Urinary bladder (tissue), 4 donors: Measurements from ENCODE around the gene RGS21. TPM values are rescaled to one million over a fixed set of nuclear protein-coding genes. Genes with fewer than 3 reads are reported as not detected.

Experiments
- DNase-seq: peaks from one replicate; pipeline ENCODE4 v3.0.0-alpha.2; 2015; ENCODE audit errors: extremely low spot score
- H3K27ac ChIP-seq: one replicate; pipeline ENCODE4 v1.5.1; 2013; ENCODE audit warnings: low read depth, mild to moderate bottlenecking, moderate library complexity
- H3K36me3 ChIP-seq: one replicate; pipeline ENCODE4 v1.6.1; 2013; ENCODE audit warnings: mild to moderate bottlenecking, moderate library complexity; ENCODE audit not compliant: insufficient read depth
- H3K4me1 ChIP-seq: one replicate; pipeline ENCODE4 v1.6.1; 2013; ENCODE audit warnings: mild to moderate bottlenecking, moderate library complexity; ENCODE audit not compliant: insufficient read depth
- H3K4me3 ChIP-seq: one replicate; pipeline ENCODE4 v1.5.1; 2013; ENCODE audit warnings: low read depth, low read length
- WGBS: extraction: QIAGEN DNeasy Blood & Tissue Kit; methylation state at CpG from one replicate; pipeline ENCODE4 v1.1.7; 2013; 5-methylcytosine and 5-hydroxymethylcytosine counted together
- polyA plus RNA-seq: library from polyadenylated mRNA; stranded (reverse); fragments of 200-250 nt; gene quantifications from one replicate; pipeline ENCODE4 v1.2.3, GENCODE V29; 2013
- total RNA-seq: library from RNA; depleted of rRNA; stranded (reverse); fragments of >200 nt; gene quantifications from one replicate; pipeline ENCODE4 v1.2.3, GENCODE V29; 2014
- donor health status: healthy with polysubstance abuse.
- donor health status: healthy.

The RGS21 gene
- total and polyA plus RNA-seq, 2 donors, result not detected

DNA sequence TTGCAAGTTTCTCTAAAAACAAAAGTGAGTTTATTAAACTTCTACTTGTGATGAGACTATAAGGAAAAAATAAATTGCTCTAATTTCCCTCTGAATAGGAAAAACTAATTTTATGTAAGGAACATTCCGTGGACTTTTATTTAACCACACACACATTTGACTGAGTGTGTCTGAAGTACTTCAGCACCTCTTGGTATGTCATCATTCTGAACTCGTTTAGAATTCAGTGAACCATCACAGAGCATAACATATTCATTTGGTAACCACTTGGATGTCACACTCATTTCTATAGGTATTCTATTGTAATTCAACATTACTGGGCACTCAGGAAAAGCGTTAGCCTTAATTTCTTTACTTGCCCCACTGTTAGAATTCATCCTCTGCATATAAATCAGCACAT is 79.1 kb downstream of the RGS21 start:
- Histone ChIP-seq H3K27ac (no peak overlapping the region), H3K36me3 (no peaks in the 10 kb centered on the region), H3K4me3 (no peak overlapping the region), H3K4me1 (no peaks in the 10 kb centered on the region)
- no peak for DNase-seq
- WGBS, result 72% methylated on average over 3 of the region's 3 CpGs

DNA sequence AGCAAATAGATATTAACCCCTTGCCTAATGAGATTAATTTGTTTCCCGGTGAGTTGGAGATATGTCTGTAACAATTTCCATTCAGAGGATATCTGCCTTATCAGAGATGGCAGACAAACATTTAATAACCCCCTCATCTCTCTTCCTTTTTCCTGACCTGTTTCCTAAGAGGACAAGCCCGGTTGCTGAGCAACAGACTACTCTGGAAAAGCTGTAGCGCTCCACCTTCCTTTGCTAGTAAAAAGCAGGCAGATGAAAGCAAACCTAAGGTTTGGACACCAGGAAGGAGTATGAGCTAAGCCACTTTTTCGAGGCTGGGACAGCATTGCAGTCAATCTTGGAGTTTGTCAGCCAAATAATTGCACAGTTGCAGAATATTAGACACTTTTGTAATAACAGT is 82.4 kb downstream of the RGS21 start:
- no peak for DNase-seq
- Histone ChIP-seq H3K4me1 (no peaks in the 10 kb centered on the region), H3K4me3 (no peak overlapping the region), H3K36me3 (no peaks in the 10 kb centered on the region), H3K27ac (no peak overlapping the region)
- WGBS, result 45% methylated on average over 4 of the region's 4 CpGs

DNA sequence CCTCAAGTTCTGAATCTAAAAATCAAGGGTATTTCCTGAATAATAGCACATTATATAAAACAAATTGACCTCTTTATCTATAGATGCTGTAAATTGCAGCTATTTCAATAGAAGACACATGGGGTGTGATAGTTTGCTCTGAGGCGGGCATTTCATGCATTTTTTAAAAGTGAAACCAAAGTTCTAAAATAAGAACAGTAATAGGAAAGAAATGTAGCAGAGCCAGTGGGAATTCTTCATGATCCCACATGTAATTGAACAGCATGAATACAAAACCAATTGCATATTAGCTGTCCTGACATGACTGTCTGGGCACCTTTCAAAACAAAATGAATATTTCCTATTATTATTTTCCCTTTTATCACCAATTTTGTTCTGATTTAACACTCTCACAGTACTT is 85.0 kb downstream of the RGS21 start:
- Histone ChIP-seq H3K4me3 (no peak overlapping the region), H3K4me1 (no peaks in the 10 kb centered on the region), H3K27ac (no peak overlapping the region), H3K36me3 (no peaks in the 10 kb centered on the region)
- 47% methylated on average over 1 of the region's 1 CpG for WGBS
- no peak for DNase-seq

DNA sequence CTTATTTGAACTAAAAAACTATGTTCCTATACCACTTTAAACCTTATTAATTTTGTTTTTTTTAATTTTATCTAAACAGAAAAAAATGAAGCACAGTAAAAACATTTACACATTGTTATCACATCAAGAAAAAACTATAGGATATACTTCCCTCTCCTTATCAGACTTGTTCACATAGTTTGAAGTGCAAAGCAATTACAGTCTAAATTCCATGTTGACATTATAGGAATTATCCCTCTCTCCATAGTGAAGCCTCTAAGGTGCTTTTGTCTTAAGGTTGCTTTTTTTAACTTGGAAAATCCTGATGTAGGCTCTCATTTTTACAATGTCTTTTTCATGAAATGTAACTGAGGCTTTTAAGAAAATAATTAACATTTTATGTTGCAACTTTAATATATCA is 85.8 kb downstream of the RGS21 start:
- Histone ChIP-seq H3K4me1 (no peaks in the 10 kb centered on the region), H3K4me3 (no peak overlapping the region), H3K27ac (no peak overlapping the region), H3K36me3 (no peaks in the 10 kb centered on the region)
- DNase-seq, result no peak

DNA sequence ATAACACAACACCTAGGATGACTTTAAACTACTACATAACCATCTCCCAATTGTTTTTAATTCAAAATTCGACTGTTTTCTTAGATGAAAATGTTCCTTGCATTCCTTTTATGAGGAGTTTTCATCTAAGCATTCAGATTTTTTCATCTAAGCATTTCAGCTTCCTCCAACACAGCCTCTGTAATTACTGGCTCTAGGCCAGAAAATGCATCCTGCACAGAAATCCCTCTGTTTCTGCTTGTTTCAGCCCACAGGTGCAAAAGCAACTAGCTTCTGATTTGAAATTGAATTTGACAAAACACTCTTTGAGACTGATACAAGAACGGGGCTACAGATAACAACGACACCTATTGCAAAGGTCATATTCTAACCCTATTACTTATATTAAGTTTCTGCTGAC is 90.4 kb downstream of the RGS21 start:
- Histone ChIP-seq H3K4me1 (no peaks in the 10 kb centered on the region), H3K36me3 (no peaks in the 10 kb centered on the region), H3K27ac (no peak overlapping the region), H3K4me3 (no peak overlapping the region)
- 32% methylated on average over 3 of the region's 3 CpGs for WGBS
- no peak for DNase-seq

Other genes starting within 250 kb of the RGS21 start
- 5.5 TPM for gene RGS18, start 158.5 kb upstream of the RGS21 start, total RNA-seq
- 1.5 TPM for gene RGS18, start 158.5 kb upstream of the RGS21 start, polyA plus RNA-seq